Choroid plexus epithelial cell (primary cell): ENCODE data around the gene IRF2BPL.

Experiments
- DNase-seq: peaks from one replicate; pipeline ENCODE4 v3.0.0-alpha.2; 2010; ENCODE audit warnings: low read depth
- H3K4me3 ChIP-seq: 2 replicates; pipeline ENCODE4 v1.5.1; 2011; ENCODE audit warnings: low read depth, mild to moderate bottlenecking, control low read depth, low read length, moderate library complexity
- CTCF ChIP-seq: conservative IDR thresholded peaks from 2 replicates; pipeline ENCODE4 v1.5.1; 2011; ENCODE audit warnings: low read depth, mild to moderate bottlenecking, control low read depth, inconsistent platforms, low read length, moderate library complexity

IRF2BPL gene

GRCh38 chr14:77062261-77062660 is 33.8 kb upstream of the IRF2BPL start:
- no peak for DNase-seq
- TF ChIP-seq CTCF: no peak

GRCh38 chr14:77061630-77062257 is 33.2 kb upstream of the IRF2BPL start:
- DNase-seq: no peak
- H3K4me3 ChIP-seq: no peak overlapping the region
- no peak for TF ChIP-seq CTCF

More at GRCh38 chr14:77062261-77062660, 33.8 kb upstream of the IRF2BPL start:
- H3K4me3 ChIP-seq: no peak overlapping the region

GRCh38 chr14:77059276-77059915 is 30.9 kb upstream of the IRF2BPL start:
- no peak overlapping the region for H3K4me3 ChIP-seq
- peak; percentile 63 for TF ChIP-seq CTCF
- DNase-seq: peak; percentile 91

GRCh38 chr14:77058785-77059184 is 30.3 kb upstream of the IRF2BPL start:
- no peak overlapping the region for H3K4me3 ChIP-seq
- TF ChIP-seq CTCF: no peak
- DNase-seq: no peak

GRCh38 chr14:77058117-77058516 is 29.6 kb upstream of the IRF2BPL start:
- no peak overlapping the region for H3K4me3 ChIP-seq
- TF ChIP-seq CTCF: no peak
- DNase-seq: no peak

- no peak for TF ChIP-seq CTCF
- no peak for DNase-seq
- no peak overlapping the region for H3K4me3 ChIP-seq
Observed at GRCh38 chr14:77055981-77056380, 27.5 kb upstream of the IRF2BPL start.

- no peak overlapping the region for H3K4me3 ChIP-seq
- TF ChIP-seq CTCF: no peak
- no peak for DNase-seq
Observed at GRCh38 chr14:77055306-77055705, 26.8 kb upstream of the IRF2BPL start.
